H1 (cell line): Measurements from ENCODE around the gene PITPNC1. TPM values are rescaled to one million over a fixed set of nuclear protein-coding genes. Genes with fewer than 3 reads are reported as not detected.
"Not testable (repeated sequence)": the region's sequence is repeated elsewhere in the genome, so short reads cannot be mapped to it uniquely, and the experiment has no call there.

Experiments used
- CTCF ChIA-PET: fragments of 300-600 bp; sonication (Branson Sonifier 250); formaldehyde crosslinking; loops from one replicate; lab custom pipeline; 2021; ENCODE audit not compliant: partially characterized antibody; lab: Charles Lee
- POLR2A ChIA-PET: fragments of 300-600 bp; sonication (Branson Sonifier 250); formaldehyde crosslinking; loops from one replicate; lab custom pipeline; 2021; ENCODE audit warnings: inconsistent platforms; ENCODE audit not compliant: partially characterized antibody; lab: Charles Lee
- DNase-seq, 2 experiments: peaks; one replicate each; pipeline versions ENCODE4 v3.0.0 to v3.0.0-alpha.2; 2010 to 2022; ENCODE audit warnings: low spot score in 2 of 2, low read depth in 1 of 2, mixed read lengths in 1 of 2
- FAIRE-seq: peaks from 2 replicates; lab custom pipeline; 2011; peaks lifted over from hg19 to GRCh38; lab: Jason Lieb, UNC
- H2AFZ ChIP-seq: 2 replicates; pipeline ENCODE4 v1.8.1; 2012; ENCODE audit warnings: low read length, inconsistent platforms
- H2AK5ac ChIP-seq: 2 replicates; pipeline ENCODE4 v1.6.1; 2013; ENCODE audit warnings: low read depth, low read length
- H2BK120ac ChIP-seq: replicated peaks from 2 replicates; pipeline ENCODE3; 2013; ENCODE audit warnings: low read depth, low read length, inconsistent platforms
- H2BK12ac ChIP-seq: 2 replicates; pipeline ENCODE4 v1.6.1; 2013; ENCODE audit warnings: low read depth, low read length
- H2BK15ac ChIP-seq: 2 replicates; pipeline ENCODE4 v1.6.1; 2013; ENCODE audit warnings: low read length
- H2BK20ac ChIP-seq: 2 replicates; pipeline ENCODE4 v1.6.1; 2013; ENCODE audit warnings: low read length
- H2BK5ac ChIP-seq: 2 replicates; pipeline ENCODE4 v1.6.1; 2013; ENCODE audit warnings: low read depth, low read length
- H3K14ac ChIP-seq: 2 replicates; pipeline ENCODE4 v1.6.1; 2013; ENCODE audit warnings: inconsistent platforms; ENCODE audit not compliant: insufficient read length
- H3K18ac ChIP-seq: 2 replicates; pipeline ENCODE4 v1.6.1; 2013; ENCODE audit warnings: low read length; ENCODE audit errors: extremely low read depth
- H3K23ac ChIP-seq: 2 replicates; pipeline ENCODE4 v1.6.1; 2013; ENCODE audit warnings: inconsistent platforms; ENCODE audit not compliant: insufficient read length
- H3K23me2 ChIP-seq: 2 replicates; pipeline ENCODE4 v1.6.1; 2013; ENCODE audit warnings: low read depth, low read length
- H3K27ac ChIP-seq: 2 replicates; pipeline ENCODE4 v1.6.1; 2011; ENCODE audit warnings: low read depth, low read length, inconsistent platforms
- H3K27me3 ChIP-seq, 4 experiments: replicated peaks in 1 of 4; 1 replicate in 1 of 4; 2 replicates in 3 of 4; pipeline versions ENCODE4 v1.6.1 to v1.8.1; 2011 to 2013; ENCODE audit warnings: low read length in 3 of 4, mild to moderate bottlenecking in 3 of 4, inconsistent platforms in 2 of 4, mixed read lengths in 2 of 4, moderate library complexity in 1 of 4; ENCODE audit not compliant: control insufficient read depth in 3 of 4, insufficient read depth in 3 of 4; ENCODE audit errors: extremely low read depth in 1 of 4
- H3K36me3 ChIP-seq, 4 experiments: 2 replicates each; pipeline versions ENCODE4 v1.6.1 to v1.8.1; 2011 to 2013; ENCODE audit warnings: mild to moderate bottlenecking in 4 of 4, low read length in 3 of 4, moderate library complexity in 2 of 4, control low read depth in 1 of 4, inconsistent platforms in 1 of 4; ENCODE audit not compliant: insufficient read depth in 4 of 4, control insufficient read depth in 2 of 4
- H3K4ac ChIP-seq: replicated peaks from 2 replicates; pipeline ENCODE3; 2013; ENCODE audit warnings: low read length, low read depth, mixed read lengths, inconsistent platforms; ENCODE audit not compliant: insufficient read length
- H3K4me1 ChIP-seq, 4 experiments: replicated peaks in 1 of 4; 1 replicate in 1 of 4; 2 replicates in 3 of 4; pipeline versions ENCODE4 v1.6.1 to v1.8.1; 2011 to 2013; ENCODE audit warnings: low read length in 3 of 4, inconsistent platforms in 2 of 4, mixed read lengths in 1 of 4; ENCODE audit not compliant: insufficient read depth in 4 of 4, control insufficient read depth in 3 of 4
- H3K4me2 ChIP-seq, 2 experiments: 2 replicates each; pipeline versions ENCODE4 v1.6.1 to v1.8.1; 2011 to 2013; ENCODE audit warnings: low read depth in 2 of 2, low read length in 2 of 2, control low read depth in 1 of 2, inconsistent platforms in 1 of 2, mild to moderate bottlenecking in 1 of 2; ENCODE audit not compliant: insufficient read depth in 1 of 2
- H3K4me3 ChIP-seq, 4 experiments: fragments of 200-600, 300-600 bp in 1 of 4; sonication (generic), shearing (Covaris generic), sonication (Bioruptor Twin) in 1 of 4; 2 replicates each; pipeline versions ENCODE4 v1.5.1 to v1.8.1; 2011 to 2016; ENCODE audit warnings: low read length in 4 of 4, low read depth in 3 of 4, control low read depth in 2 of 4, inconsistent platforms in 2 of 4, mild to moderate bottlenecking in 2 of 4, mixed read lengths in 1 of 4, moderate library complexity in 1 of 4; ENCODE audit not compliant: insufficient read depth in 2 of 4; ENCODE audit errors: extremely low read depth in 1 of 4
- H3K56ac ChIP-seq: replicated peaks from 2 replicates; pipeline ENCODE3; 2013; ENCODE audit warnings: low read depth, mild to moderate bottlenecking, mixed read lengths, low read length, inconsistent platforms; ENCODE audit not compliant: insufficient read length
- H3K79me1 ChIP-seq: 2 replicates; pipeline ENCODE4 v1.6.1; 2013; ENCODE audit warnings: low read depth, low read length, control low read depth
- H3K79me2 ChIP-seq, 2 experiments: 2 replicates each; pipeline versions ENCODE4 v1.6.1 to v1.8.1; 2012 to 2013; ENCODE audit warnings: low read length in 2 of 2, mild to moderate bottlenecking in 2 of 2, inconsistent platforms in 1 of 2; ENCODE audit not compliant: insufficient read depth in 2 of 2, control insufficient read depth in 1 of 2
- H3K9ac ChIP-seq, 4 experiments: replicated peaks in 1 of 4; 1 replicate in 1 of 4; 2 replicates in 3 of 4; pipeline versions ENCODE4 v1.6.1 to v1.8.1; 2011 to 2013; ENCODE audit warnings: low read depth in 3 of 4, low read length in 3 of 4, control low read depth in 2 of 4, mild to moderate bottlenecking in 2 of 4, moderate library complexity in 2 of 4, inconsistent platforms in 1 of 4; ENCODE audit errors: extremely low read depth in 1 of 4
- H3K9me3 ChIP-seq, 2 experiments: 2 replicates each; pipeline versions ENCODE4 v1.6.1 to v1.8.1; 2012 to 2013; ENCODE audit warnings: mild to moderate bottlenecking in 2 of 2, moderate library complexity in 2 of 2, control low read depth in 1 of 2, inconsistent platforms in 1 of 2, low read depth in 1 of 2, low read length in 1 of 2, mixed read lengths in 1 of 2; ENCODE audit not compliant: insufficient read depth in 2 of 2
- H4K20me1 ChIP-seq, 2 experiments: replicated peaks in 1 of 2; 2 replicates each; pipeline versions ENCODE3 to v1.8.1; 2011 to 2013; ENCODE audit warnings: inconsistent platforms in 2 of 2, low read length in 2 of 2, mild to moderate bottlenecking in 1 of 2; ENCODE audit not compliant: insufficient read depth in 2 of 2, control insufficient read depth in 1 of 2
- H4K5ac ChIP-seq: 2 replicates; pipeline ENCODE4 v1.6.1; 2013; ENCODE audit warnings: low read length, low read depth, mixed read lengths, inconsistent platforms; ENCODE audit not compliant: insufficient read length
- H4K8ac ChIP-seq: 2 replicates; pipeline ENCODE4 v1.8.0; 2013; ENCODE audit warnings: mild to moderate bottlenecking, moderate library complexity, low read length, inconsistent platforms; ENCODE audit not compliant: insufficient read depth; ENCODE audit errors: extremely low read depth
- H4K91ac ChIP-seq: replicated peaks from 2 replicates; pipeline ENCODE3; 2013; ENCODE audit warnings: low read length, mixed read lengths, inconsistent platforms; ENCODE audit not compliant: insufficient read length
- WGBS, 2 experiments: shearing (Covaris generic) in 1 of 2; methylation state at CpG; one replicate each; pipeline versions ENCODE4 v1.1.6 to v1.1.7; 2013 to 2015; ENCODE audit warnings: low lambda C conversion rate in 2 of 2, mixed read lengths in 2 of 2, inconsistent platforms in 1 of 2, low coverage in 1 of 2, missing lambda C conversion rate in 1 of 2; ENCODE audit not compliant: insufficient replicate concordance in 2 of 2, insufficient coverage in 1 of 2, insufficient read length in 1 of 2; ENCODE audit errors: extremely low coverage in 1 of 2, missing lambda C conversion rate in 1 of 2; 5-methylcytosine and 5-hydroxymethylcytosine counted together
- polyA plus RNA-seq, 7 experiments: library from polyadenylated mRNA; depleted of rRNA in 3 of 7; stranded (reverse) in 5 of 7; unstranded in 2 of 7; fragments of >200 nt in 5 of 7; fragments of 200-250 nt in 2 of 7; gene quantifications; 1 replicate in 5 of 7; 2 replicates in 1 of 7; 4 replicates in 1 of 7; pipeline versions ENCODE4 v1.2.1 to v1.2.3, GENCODE V29; 2011 to 2013; ENCODE audit warnings: missing spikeins in 2 of 7, mixed read lengths in 2 of 7
- total RNA-seq: library from RNA; stranded (reverse); fragmentation: NEBNext Ultra II Directional; extraction: Animal tissue kit (Norgen Biotek cat#: 25700); gene quantifications from 2 replicates; pipeline ENCODE4 v1.2.1, GENCODE V29; 2021

PITPNC1 gene
- total and polyA plus RNA-seq, 2 of the 8 experiments (the other 6 are each of a cell fraction or from before 2014, with no cell fraction given): 17.6 to 54.7 TPM

GRCh38 chr17:67388536-67388935 lies 11.5 kb downstream of the PITPNC1 start:
- H3K79me1 ChIP-seq, H2BK20ac ChIP-seq, DNase-seq, H3K4ac ChIP-seq, POLR2A ChIA-PET, H4K20me1 ChIP-seq, H2AK5ac ChIP-seq, H3K4me1 ChIP-seq, H3K9ac ChIP-seq, H4K8ac ChIP-seq, H3K18ac ChIP-seq, H4K5ac ChIP-seq, FAIRE-seq, H2BK15ac ChIP-seq, H3K36me3 ChIP-seq, H3K14ac ChIP-seq, H2BK12ac ChIP-seq, H3K4me2 ChIP-seq, H2AFZ ChIP-seq, H2BK120ac ChIP-seq, H3K23me2 ChIP-seq, H3K27me3 ChIP-seq, H3K27ac ChIP-seq, H4K91ac ChIP-seq, H3K56ac ChIP-seq, H3K9me3 ChIP-seq, H3K4me3 ChIP-seq, H3K23ac ChIP-seq, H2BK5ac ChIP-seq: not testable (repeated sequence)
- WGBS, 2 experiments: 96% methylated on average over 10 of the region's 10 CpGs; no CpG with 5 or more reads in 1 of the 2 experiments
- CTCF ChIA-PET: interaction anchor here (0.7 to 7.1 kb wide), 13 partner anchors 9 to 1585 kb away, joined by 3 to 63 read pairs (median 11); no protein-coding TSS in a partner anchor
- peaks cover 7 to 86% of the 10 kb centered on the region in 2 experiments for H3K79me2 ChIP-seq
